GM12891 (cell line): ENCODE measurements around the gene MYO1H.

ENCODE experiments used
- POLR2A ChIP-seq: IDR thresholded peaks from 2 replicates; pipeline ENCODE4 v1.6.1; 2011; ENCODE audit warnings: low read depth, low read length, control low read depth
- POLR2AphosphoS5 ChIP-seq: IDR thresholded peaks from 2 replicates; pipeline ENCODE4 v1.6.1; 2011; ENCODE audit warnings: low read depth, low read length, control low read depth
- TAF1 ChIP-seq: IDR thresholded peaks from 2 replicates; pipeline ENCODE4 v1.6.1; 2011; ENCODE audit warnings: low read depth, low read length, control low read depth

DNA sequence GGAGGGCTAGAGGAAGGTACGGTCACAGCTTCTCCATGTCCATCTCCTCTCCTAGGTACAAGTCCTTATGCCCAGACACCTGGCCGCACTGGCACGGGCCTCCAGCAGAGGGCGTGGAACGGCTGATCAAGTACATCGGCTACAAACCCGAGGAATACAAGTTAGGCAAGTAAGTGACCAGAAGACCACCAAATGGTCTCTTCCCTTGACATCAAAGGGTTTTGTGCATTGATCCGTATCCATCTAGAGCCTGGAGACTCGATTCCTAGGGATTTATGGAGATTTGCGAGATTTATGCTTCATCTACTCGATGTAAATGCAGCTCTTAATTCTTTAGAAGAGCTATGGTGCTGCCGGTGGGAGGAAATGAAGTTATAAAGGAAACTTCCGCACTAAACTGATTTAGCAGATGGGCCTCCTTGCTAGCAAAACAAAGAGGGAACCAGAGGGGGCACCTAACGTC is 85.2 kb downstream of the MYO1H start:
- TF ChIP-seq POLR2AphosphoS5 (no peak), POLR2A (no peak), TAF1 (no peak)
